HL-60 (cell line): Measurements from ENCODE around the gene ATP6V1F.

Experiments
- GABPA ChIP-seq: IDR thresholded peaks from 2 replicates; pipeline ENCODE4 v1.6.1; 2012; ENCODE audit warnings: low read depth
- POLR2AphosphoS5 ChIP-seq: IDR thresholded peaks from 2 replicates; pipeline ENCODE4 v1.6.1; 2012; ENCODE audit warnings: low read depth
- REST ChIP-seq: IDR thresholded peaks from 2 replicates; pipeline ENCODE4 v1.6.1; 2012; ENCODE audit warnings: low read depth; ENCODE audit not compliant: insufficient replicate concordance
- SPI1 ChIP-seq: IDR thresholded peaks from 2 replicates; pipeline ENCODE4 v1.6.1; 2012; ENCODE audit warnings: low read depth, mild to moderate bottlenecking, borderline replicate concordance
- TF ChIP-seq, protein P1 (sequence below): IDR thresholded peaks from one replicate; pipeline ENCODE4 v1.5.1; 2011; ENCODE audit warnings: low read length, control low read depth, inconsistent platforms; ENCODE audit not compliant: insufficient read depth

DNA sequence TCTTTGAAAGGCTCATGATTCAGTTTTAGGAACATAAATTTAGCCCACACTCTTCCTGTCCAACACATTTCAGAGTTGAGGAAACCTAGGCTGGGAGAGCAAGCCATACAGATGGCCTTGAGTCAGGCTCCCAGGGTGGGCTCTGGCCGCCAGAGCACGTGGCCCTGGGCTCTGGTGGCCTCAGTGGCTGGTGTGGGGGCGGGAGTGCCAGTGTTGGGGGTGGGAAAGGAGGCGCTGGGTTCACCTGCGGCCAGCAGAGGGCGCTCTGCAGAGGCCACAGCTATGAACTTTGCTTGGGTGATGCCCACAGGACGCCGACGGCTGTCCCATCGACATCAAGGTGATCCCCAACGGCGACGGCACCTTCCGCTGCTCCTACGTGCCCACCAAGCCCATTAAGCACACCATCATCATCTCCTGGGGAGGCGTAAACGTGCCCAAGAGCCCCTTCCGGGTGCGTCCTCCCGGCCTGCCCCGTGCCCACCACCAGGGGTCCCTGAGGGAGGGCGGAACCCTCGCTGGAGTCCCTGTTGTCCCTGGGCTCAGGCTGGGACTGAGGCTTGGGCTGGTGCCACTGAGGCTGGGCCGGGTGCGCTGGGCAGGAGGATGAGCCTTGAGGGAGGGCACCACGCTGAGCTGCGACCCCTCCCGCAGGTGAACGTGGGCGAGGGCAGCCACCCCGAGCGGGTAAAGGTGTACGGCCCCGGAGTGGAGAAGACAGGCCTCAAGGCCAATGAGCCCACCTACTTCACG lies 20.6 kb upstream of the ATP6V1F start:
- TF ChIP-seq, protein P1, sequence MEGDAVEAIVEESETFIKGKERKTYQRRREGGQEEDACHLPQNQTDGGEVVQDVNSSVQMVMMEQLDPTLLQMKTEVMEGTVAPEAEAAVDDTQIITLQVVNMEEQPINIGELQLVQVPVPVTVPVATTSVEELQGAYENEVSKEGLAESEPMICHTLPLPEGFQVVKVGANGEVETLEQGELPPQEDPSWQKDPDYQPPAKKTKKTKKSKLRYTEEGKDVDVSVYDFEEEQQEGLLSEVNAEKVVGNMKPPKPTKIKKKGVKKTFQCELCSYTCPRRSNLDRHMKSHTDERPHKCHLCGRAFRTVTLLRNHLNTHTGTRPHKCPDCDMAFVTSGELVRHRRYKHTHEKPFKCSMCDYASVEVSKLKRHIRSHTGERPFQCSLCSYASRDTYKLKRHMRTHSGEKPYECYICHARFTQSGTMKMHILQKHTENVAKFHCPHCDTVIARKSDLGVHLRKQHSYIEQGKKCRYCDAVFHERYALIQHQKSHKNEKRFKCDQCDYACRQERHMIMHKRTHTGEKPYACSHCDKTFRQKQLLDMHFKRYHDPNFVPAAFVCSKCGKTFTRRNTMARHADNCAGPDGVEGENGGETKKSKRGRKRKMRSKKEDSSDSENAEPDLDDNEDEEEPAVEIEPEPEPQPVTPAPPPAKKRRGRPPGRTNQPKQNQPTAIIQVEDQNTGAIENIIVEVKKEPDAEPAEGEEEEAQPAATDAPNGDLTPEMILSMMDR = peak; percentile 51
- TF ChIP-seq POLR2AphosphoS5 (no peak), REST (no peak), SPI1 (no peak), GABPA (no peak)
